Motor neuron (in vitro differentiated cells): ENCODE results near the gene UIMC1. TPM values are rescaled to one million over a fixed set of nuclear protein-coding genes. Genes with fewer than 3 reads are reported as not detected.
"Not testable (repeated sequence)": the region's sequence is repeated elsewhere in the genome, so short reads cannot be mapped to it uniquely, and the experiment has no call there.

Source experiments
- ATAC-seq, 8 experiments: fragments of 200-7000 bp; cut with Tn5 transposase; replicated peaks in 6 of 8; 2 replicates each; pipeline ENCODE4 v1.8.0; 2021; ENCODE audit warnings: mild to moderate bottlenecking in 8 of 8, moderate library complexity in 8 of 8
- H3K27ac ChIP-seq, 2 donors: fragments of 250-450 bp; sonication (Bioruptor Pico); 2 replicates each; pipeline ENCODE4 v1.9.0; 2021; ENCODE audit warnings: antibody characterized with exemption in 2 of 2, mild to moderate bottlenecking in 2 of 2, moderate library complexity in 1 of 2
- H3K4me1 ChIP-seq, 2 donors: fragments of 250-450 bp; sonication (Bioruptor Pico); replicated peaks in 1 of 2; 2 replicates each; pipeline ENCODE4 v1.6.1; 2021; ENCODE audit warnings: antibody characterized with exemption in 2 of 2, mild to moderate bottlenecking in 2 of 2, moderate library complexity in 1 of 2
- H3K4me3 ChIP-seq, 5 donors: fragments of 250-450 bp; sonication (Bioruptor Pico); 2 replicates each; pipeline ENCODE4 v1.9.0; 2021; ENCODE audit warnings: antibody characterized with exemption in 5 of 5, mild to moderate bottlenecking in 5 of 5, moderate library complexity in 4 of 5
- WGBS, 10 experiments: fragments of 450-650 bp; shearing (Covaris generic); methylation state at CpG; one replicate each; pipeline ENCODE4 v1.0.0; 2022; 5-methylcytosine and 5-hydroxymethylcytosine counted together
- in situ Hi-C, 9 experiments: fragments of 400-800 bp; cut with MboI; loops; one replicate each; pipeline ENCODE4 v1.15.0; 2021; ENCODE audit warnings: low sequenced_read_pairs in 9 of 9, low pct_unique_long_range_greater_than_20kb in 2 of 9; ENCODE audit not compliant: unreplicated experiment in 9 of 9
- total RNA-seq, 8 experiments: library from RNA; unstranded; fragments of 300-600 nt; gene quantifications; 2 replicates each; pipeline versions ENCODE4 v1.2.3 to v1.2.4, GENCODE V29; 2022

The UIMC1 gene
- total RNA-seq, 8 experiments from 2014 or later, result 28.4 to 47.1 (median 36.0) TPM

GRCh38 chr5:176875014-176875550 lies 131.5 kb downstream of the UIMC1 start:
- H3K4me3 ChIP-seq, result no peak overlapping the region
- peak in 2 of 8 experiments; percentile 13 to 21 for ATAC-seq
- WGBS, 10 experiments, result 14 to 100% (median 60%) methylated on average over 1 to 2 of the region's 17 CpGs; no CpG with 5 or more reads in 5 of the 10 experiments
- peaks cover 22% of the 10 kb centered on the region in 2 donors for H3K4me1 ChIP-seq
- H3K27ac ChIP-seq, result no peak overlapping the region
- in situ Hi-C loops, result no loop called here

GRCh38 chr5:176874198-176874780 lies 132.3 kb downstream of the UIMC1 start:
- no peak for ATAC-seq
- H3K27ac ChIP-seq, result no peak overlapping the region

GRCh38 chr5:176873541-176874172 lies 132.9 kb downstream of the UIMC1 start:
- H3K4me3 ChIP-seq, result no peak overlapping the region
- 10 to 72% (median 40%) methylated on average over 1 to 4 of the region's 16 CpGs; no CpG with 5 or more reads in 6 of the 10 experiments for WGBS, 10 experiments
- H3K27ac ChIP-seq, result no peak overlapping the region
- no peak for ATAC-seq
- H3K4me1 ChIP-seq, result peaks cover 26 to 27% of the 10 kb centered on the region in 2 donors
- in situ Hi-C loops, result no loop called here

More at GRCh38 chr5:176874198-176874780, 132.3 kb downstream of the UIMC1 start:
- in situ Hi-C loops, result no loop called here
- Histone ChIP-seq H3K4me3 (no peak overlapping the region), H3K4me1 (peaks cover 26 to 27% of the 10 kb centered on the region in 2 donors)
- 83 to 100% methylated on average over 1 of the region's 20 CpGs; no CpG with 5 or more reads in 8 of the 10 experiments for WGBS, 10 experiments

- in situ Hi-C loops, H3K4me3 ChIP-seq, H3K27ac ChIP-seq, ATAC-seq: not testable (repeated sequence)
- peaks cover 24 to 26% of the 10 kb centered on the region in 2 donors for H3K4me1 ChIP-seq
- 0 to 81% (median 60%) methylated on average over 1 to 2 of the region's 2 CpGs; no CpG with 5 or more reads in 5 of the 10 experiments for WGBS, 10 experiments
These were observed 133.6 kb downstream of the UIMC1 start for GRCh38 chr5:176873011-176873410.

GRCh38 chr5:176872586-176872985 lies 134.0 kb downstream of the UIMC1 start:
- WGBS, 10 experiments, result no CpG with 5 or more reads among the region's 2 CpGs
- ATAC-seq, H3K27ac ChIP-seq, in situ Hi-C loops, H3K4me3 ChIP-seq: not testable (repeated sequence)
- peaks cover 24 to 29% of the 10 kb centered on the region in 2 donors for H3K4me1 ChIP-seq

GRCh38 chr5:176870644-176871043 lies 135.9 kb downstream of the UIMC1 start:
- peaks cover 36 to 40% of the 10 kb centered on the region in 2 donors for H3K4me1 ChIP-seq
- H3K27ac ChIP-seq, ATAC-seq, in situ Hi-C loops, H3K4me3 ChIP-seq: not testable (repeated sequence)
- no CpG with 5 or more reads among the region's 10 CpGs for WGBS, 10 experiments

GRCh38 chr5:176870110-176870591 lies 136.4 kb downstream of the UIMC1 start:
- Histone ChIP-seq H3K4me3 (no peak overlapping the region), H3K27ac (no peak overlapping the region), H3K4me1 (peaks cover 34 to 39% of the 10 kb centered on the region in 2 donors)
- ATAC-seq, result peak; percentile 58 to 95 (median 74)
- WGBS, 10 experiments, result 88% methylated on average over 4 of the region's 17 CpGs; no CpG with 5 or more reads in 9 of the 10 experiments
- in situ Hi-C loops, result no loop called here

GRCh38 chr5:176869501-176870109 lies 137.0 kb downstream of the UIMC1 start:
- 0% methylated on average over 1 of the region's 38 CpGs; no CpG with 5 or more reads in 9 of the 10 experiments for WGBS, 10 experiments
- in situ Hi-C loops, result no loop called here
- Histone ChIP-seq H3K4me1 (peaks cover 31 to 35% of the 10 kb centered on the region in 2 donors), H3K27ac (no peak overlapping the region), H3K4me3 (no peak overlapping the region)
- ATAC-seq, result peak in 2 of 8 experiments; percentile 18 to 43

- no peak for ATAC-seq
- in situ Hi-C loops, result no loop called here
- Histone ChIP-seq H3K27ac (no peak overlapping the region), H3K4me3 (no peak overlapping the region), H3K4me1 (peaks cover 31 to 35% of the 10 kb centered on the region in 2 donors)
- WGBS, 10 experiments, result 71 to 80% methylated on average over 9 of the region's 20 CpGs; no CpG with 5 or more reads in 8 of the 10 experiments
These were observed 137.8 kb downstream of the UIMC1 start for GRCh38 chr5:176868731-176869130.

GRCh38 chr5:176868126-176868525 lies 138.5 kb downstream of the UIMC1 start:
- Histone ChIP-seq H3K4me1 (peaks cover 30 to 36% of the 10 kb centered on the region in 2 donors), H3K4me3 (no peak overlapping the region), H3K27ac (no peak overlapping the region)
- in situ Hi-C loops, result no loop called here
- WGBS, 10 experiments, result 69 to 95% methylated on average over 4 to 5 of the region's 14 CpGs; no CpG with 5 or more reads in 8 of the 10 experiments
- no peak for ATAC-seq

- H3K4me1 ChIP-seq, result peaks cover 40 to 44% of the 10 kb centered on the region in 2 donors
These were observed 139.8 kb downstream of the UIMC1 start for GRCh38 chr5:176866707-176867310.

GRCh38 chr5:176865964-176866363 lies 140.6 kb downstream of the UIMC1 start:
- peaks cover 44 to 47% of the 10 kb centered on the region in 2 donors for H3K4me1 ChIP-seq
- 20 to 80% (median 70%) methylated on average over 1 to 5 of the region's 7 CpGs; no CpG with 5 or more reads in 5 of the 10 experiments for WGBS, 10 experiments
- H3K4me3 ChIP-seq, result no peak overlapping the region
- no peak for ATAC-seq
- peak overlapping the region in 1 of 2 donors; percentile 28 for H3K27ac ChIP-seq
- in situ Hi-C loops, result no loop called here

More at GRCh38 chr5:176866707-176867310, 139.8 kb downstream of the UIMC1 start:
- Histone ChIP-seq H3K27ac (peak overlapping the region; percentile 1 to 28), H3K4me3 (no peak overlapping the region)
- peak in 6 of 8 experiments; percentile 45 to 66 (median 56) for ATAC-seq
- in situ Hi-C loops, result no loop called here
- WGBS, 10 experiments, result 0 to 17% (median 3%) methylated on average over 5 to 10 of the region's 16 CpGs; no CpG with 5 or more reads in 6 of the 10 experiments
